Amniotic epithelial cell (primary cell): Measurements from ENCODE around the gene NDUFV2.
"Not testable (repeated sequence)": the region's sequence is repeated elsewhere in the genome, so short reads cannot be mapped to it uniquely, and the experiment has no call there.

Experiments
- DNase-seq: peaks from one replicate; pipeline ENCODE4 v3.0.0-alpha.2; 2010; ENCODE audit warnings: low read depth

Gene NDUFV2

DNA sequence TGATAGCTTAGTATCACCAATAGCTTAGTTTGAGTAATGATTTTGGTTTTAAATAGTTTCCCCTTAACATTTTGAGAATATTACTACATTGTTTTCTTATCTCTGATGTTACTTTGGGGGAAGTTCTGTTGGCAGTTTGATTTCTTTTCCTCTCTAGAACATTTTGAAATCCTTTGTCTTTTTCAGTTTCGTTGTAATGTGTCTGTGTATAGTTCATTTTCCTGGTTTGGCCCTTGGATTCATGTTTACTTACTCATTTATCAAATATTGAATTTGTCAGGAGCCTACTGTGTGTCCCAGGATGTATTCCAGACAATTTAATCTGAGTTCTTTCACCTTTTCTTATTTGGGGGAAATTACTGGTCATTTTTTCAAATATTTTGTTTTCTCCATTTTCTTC is 50.8 kb downstream of the NDUFV2 start:
- no peak for DNase-seq

GRCh38 chr18:9156604-9157249 is 54.2 kb downstream of the NDUFV2 start:
- no peak for DNase-seq

GRCh38 chr18:9157806-9158205 is 55.3 kb downstream of the NDUFV2 start:
- no peak for DNase-seq

DNA sequence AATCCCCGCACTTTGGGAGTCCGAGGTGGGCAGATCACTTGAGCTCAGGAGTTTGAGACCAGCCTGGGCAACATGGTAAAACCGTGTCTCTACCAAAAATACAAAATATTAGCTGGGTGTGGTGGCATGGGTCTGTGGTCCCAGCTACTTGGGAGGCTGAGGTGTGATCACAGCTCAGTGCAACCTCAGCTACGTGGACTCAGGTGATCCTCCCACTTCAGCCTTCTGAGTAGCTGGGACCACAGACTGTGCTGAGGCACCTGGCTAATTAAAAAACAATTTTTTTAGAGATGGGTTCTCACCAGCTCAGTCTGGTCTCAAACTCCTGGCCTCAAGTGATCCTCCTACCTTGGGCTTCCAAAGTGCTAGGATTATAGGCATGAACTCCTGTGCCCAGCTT is 57.5 kb downstream of the NDUFV2 start:
- no peak for DNase-seq

GRCh38 chr18:9162663-9163062 is 60.2 kb downstream of the NDUFV2 start:
- not testable (repeated sequence) for DNase-seq

GRCh38 chr18:9164149-9164548 is 61.6 kb downstream of the NDUFV2 start:
- DNase-seq: not testable (repeated sequence)

DNA sequence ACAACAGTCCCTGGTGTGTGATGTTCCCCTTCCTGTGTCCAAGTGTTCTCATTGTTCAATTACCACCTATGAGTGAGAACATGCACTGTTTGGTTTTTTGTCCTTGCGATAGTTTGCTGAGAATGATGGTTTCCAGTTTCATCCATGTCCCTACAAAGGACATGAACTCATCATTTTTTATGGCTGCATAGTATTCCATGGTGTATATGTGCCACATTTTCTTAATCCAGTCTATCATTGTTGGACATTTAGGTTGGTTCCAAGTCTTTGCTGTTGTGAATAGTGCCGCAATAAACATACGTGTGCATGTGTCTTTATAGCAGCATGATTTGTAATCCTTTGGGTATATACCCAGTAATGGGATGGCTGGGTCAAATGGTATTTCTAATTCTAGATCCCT is 63.4 kb downstream of the NDUFV2 start:
- DNase-seq: not testable (repeated sequence)

DNA sequence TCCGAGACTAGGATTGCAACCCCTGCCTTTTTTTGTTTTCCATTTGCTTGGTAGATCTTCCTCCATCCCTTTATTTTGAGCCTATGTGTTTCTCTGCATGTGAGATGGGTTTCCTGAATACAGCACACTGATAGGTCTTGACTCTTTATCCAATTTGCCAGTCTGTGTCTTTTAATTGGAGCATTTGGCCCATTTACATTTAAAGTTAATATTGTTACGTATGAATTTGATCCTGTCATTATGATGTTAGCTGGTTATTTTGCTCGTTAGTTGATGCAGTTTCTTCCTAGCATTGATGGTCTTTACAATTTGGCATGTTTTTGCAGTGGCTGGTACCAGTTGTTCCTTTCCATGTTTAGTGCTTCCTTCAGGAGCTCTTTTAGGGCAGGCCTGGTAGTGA is 67.0 kb downstream of the NDUFV2 start:
- not testable (repeated sequence) for DNase-seq

DNA sequence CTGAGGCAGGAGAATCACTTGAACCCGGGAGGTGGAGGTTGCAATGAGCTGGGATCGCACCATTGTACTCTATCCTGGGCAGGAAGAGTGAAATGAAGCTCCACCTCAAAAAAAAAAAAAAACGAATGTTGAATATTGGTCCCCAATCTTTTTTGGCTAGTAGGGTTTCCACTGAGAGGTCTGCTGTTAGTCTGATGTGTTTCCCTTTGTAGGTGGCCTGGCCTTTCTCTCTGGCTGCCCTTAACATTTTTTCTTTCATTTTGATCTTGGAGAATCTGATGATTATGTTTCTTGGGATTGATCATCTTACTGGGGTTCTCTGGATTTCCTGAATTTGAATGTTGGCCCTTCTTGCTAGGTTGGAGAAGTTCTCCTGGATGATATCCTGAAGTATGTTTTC is 69.4 kb downstream of the NDUFV2 start:
- not testable (repeated sequence) for DNase-seq

GRCh38 chr18:9172506-9173127 is 70.1 kb downstream of the NDUFV2 start:
- DNase-seq: no peak

DNA sequence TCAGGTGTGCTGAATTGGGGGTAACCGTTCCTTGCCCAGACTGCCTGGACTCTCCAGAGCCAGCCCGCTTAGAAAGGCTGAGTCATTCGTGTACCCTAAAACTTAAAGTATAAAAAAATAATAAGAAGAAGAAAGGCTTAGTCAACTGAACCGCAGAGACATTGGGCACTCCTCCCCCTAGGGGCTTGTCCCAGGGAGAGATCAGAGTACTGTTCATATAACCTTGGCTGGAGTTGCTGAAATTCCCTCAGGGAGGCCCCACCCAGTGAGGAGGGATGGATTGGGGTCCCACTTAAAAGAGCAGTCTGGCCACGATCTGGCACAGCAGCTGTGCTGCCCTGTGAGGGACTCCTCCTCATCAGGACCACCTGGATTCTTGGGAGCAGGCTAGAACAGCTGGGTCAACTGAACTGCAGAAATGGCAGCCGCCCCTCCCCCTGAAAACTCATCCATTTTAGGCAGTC is 71.3 kb downstream of the NDUFV2 start:
- no peak for DNase-seq

- DNase-seq: no peak
Measured at GRCh38 chr18:9174302-9174701, 71.8 kb downstream of the NDUFV2 start.

- DNase-seq: no peak
Measured at GRCh38 chr18:9175115-9175514, 72.6 kb downstream of the NDUFV2 start.

- DNase-seq: no peak
Measured at GRCh38 chr18:9177031-9177430, 74.5 kb downstream of the NDUFV2 start.

- no peak for DNase-seq
Measured at GRCh38 chr18:9177466-9177865, 75.0 kb downstream of the NDUFV2 start.

- DNase-seq: no peak
Measured at GRCh38 chr18:9178557-9178956, 76.1 kb downstream of the NDUFV2 start.

DNA sequence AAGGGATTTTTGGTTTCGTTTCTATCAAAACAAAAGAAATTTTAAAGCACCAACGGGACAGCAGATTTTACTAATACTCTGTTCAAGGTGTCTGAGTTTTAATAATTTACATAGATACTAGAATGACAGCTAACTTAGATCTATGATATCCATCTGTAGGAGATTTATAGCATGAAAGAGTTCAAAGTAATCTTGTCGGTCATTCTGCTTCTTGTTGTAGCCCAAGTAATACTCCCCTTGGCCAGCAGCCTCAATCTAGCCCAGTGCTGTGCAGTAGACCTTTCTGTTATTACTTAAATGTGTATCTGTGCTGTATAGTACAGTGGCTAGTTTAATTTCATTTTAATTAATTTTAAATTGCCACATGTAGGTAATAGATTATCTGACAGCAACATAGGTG is 78.8 kb downstream of the NDUFV2 start:
- DNase-seq: no peak

DNA sequence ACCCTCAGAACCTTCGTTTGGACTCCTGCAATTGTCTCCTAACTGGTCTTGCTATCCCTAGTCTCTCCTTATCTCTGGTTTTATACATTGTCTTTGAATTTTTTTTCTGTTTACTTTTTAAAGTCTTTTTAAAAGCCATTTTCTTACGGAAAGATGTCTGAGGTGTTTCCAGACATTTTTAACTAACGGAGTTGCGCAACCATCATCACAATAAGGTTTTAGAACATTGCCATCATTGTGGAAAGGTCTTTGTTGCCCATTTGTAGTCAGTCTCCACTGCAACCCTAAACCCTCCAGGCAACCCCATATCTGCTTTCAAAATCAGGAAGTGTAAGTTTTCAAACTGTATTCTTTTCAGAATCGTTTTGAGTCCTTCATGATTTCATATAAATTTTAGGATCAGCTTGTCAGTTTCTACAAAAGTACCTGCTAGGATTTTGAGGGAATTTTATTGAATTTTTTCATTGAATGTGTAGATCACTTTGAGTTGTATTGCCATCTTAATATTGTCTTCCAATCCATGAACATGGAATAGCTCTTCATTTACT is 80.4 kb downstream of the NDUFV2 start:
- no peak for DNase-seq
